Hematopoietic multipotent progenitor cell treated with erythropoietin and hydrocortisone succinate and interleukin-3 and kit ligand, for 4 days (in vitro differentiated cells): Measurements from ENCODE around the gene TLR9.

Source experiments
- DNase-seq: peaks from one replicate; pipeline ENCODE4 v3.0.0-alpha.2; 2015

The TLR9 gene

DNA sequence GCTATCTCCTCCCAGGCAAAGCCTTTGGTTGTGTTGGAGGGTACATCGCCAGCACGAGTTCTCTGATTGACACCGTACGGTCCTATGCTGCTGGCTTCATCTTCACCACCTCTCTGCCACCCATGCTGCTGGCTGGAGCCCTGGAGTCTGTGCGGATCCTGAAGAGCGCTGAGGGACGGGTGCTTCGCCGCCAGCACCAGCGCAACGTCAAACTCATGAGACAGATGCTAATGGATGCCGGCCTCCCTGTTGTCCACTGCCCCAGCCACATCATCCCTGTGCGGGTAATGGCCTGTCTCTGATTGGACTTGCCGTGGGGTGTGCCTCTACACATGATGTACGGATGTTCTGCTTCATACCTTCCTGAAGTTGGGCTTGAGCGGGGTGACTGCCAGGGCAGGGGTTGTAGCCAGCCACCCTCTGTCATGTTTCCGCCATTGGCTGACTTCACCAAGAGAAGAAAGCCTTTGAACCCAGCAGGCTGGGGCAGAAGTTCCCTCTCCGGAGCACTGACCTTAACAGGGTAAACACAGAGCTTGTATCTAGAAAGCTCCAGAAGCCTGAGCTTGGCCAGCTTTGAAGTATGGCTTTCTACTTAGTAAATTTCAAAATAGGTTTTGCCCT lies 14.1 kb downstream of the TLR9 start:
- no peak for DNase-seq

DNA sequence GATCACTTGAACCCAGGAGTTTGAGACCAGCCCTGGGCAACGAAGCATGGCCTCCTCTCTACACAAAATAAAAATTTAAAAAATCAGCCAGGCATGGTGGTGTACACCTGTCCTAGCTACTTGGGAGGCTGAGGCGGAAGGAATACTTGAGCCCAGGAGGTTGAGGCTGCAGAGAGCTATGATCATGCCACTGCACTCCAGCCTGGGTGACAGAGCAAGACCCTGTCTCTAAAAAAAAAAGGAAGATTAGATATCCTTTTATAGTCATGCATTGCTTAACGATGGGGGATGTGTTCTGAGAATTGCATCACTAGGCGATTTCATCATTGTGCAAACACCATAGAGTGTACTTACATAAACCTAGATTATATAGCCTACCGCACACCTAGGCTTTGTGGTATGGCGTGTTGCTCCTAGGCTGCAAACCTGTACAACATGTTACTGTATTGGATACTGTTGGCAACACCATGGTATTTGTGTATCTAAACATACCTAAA lies 14.8 kb downstream of the TLR9 start:
- DNase-seq = peak; percentile 86

DNA sequence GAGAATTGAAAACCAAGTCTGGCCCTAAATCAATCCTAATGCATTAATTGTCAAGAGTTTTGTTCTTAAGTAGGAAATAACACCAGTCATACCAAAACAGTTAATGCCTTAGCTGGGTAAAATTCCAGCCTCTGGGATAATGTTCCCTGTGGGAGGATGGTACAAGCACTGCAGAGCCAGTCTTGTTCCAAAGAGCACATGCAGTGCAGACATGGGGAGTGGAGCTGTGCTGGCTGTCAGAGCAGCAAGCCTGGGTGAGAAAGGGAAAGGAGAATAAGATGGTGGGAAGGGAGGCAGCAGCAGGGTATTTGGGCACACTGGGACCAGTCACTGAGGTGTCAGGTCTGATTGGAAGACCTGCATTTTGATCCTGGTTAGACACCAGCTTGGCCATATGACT lies 15.4 kb downstream of the TLR9 start:
- no peak for DNase-seq

DNA sequence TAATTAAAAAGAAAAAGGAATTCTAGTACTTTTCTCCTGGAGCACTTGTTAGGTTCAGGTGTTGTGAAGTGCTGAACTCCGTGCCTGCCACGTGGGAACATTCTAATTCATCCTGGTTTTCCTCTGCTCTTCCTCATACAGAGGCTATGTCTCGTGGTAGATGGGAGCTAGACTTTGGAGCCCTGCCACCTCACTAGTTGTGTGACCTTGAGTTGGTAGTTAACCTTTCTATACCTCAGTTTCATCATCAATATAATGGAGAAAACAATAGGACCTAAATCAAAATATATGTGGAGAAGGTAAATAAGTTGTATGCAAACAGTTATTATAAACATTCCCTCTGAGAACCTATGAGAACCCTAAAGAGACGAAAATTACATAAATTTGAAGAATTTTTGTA lies 16.9 kb downstream of the TLR9 start:
- no peak for DNase-seq

DNA sequence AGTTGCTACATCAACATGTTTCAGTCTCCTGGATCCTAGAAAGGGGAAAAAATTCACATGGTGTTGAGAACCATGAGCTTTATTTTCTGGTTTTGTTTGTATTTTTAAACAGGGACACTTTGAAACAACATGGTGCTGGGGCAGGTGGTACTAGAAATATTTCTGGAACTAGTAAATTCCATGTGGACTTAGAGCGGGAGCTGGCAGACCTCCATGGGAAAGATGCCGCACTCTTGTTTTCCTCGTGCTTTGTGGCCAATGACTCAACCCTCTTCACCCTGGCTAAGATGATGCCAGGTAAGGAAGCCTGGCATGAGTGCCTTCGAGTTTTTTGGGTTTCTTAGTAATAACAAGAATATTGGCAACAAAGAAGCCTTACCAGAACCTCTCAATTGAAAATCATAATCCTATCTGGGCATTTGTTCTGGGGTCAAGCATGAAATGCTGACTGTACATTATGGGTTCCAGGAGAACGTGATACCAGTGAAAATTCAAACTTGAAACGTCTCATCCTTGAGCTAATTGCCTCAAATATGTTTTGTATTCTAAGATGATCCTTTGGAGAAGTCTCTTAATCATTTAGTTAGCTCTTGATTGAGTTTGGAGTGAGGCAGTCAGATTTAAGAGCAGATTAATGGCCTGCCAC lies 19.6 kb downstream of the TLR9 start:
- no peak for DNase-seq

DNA sequence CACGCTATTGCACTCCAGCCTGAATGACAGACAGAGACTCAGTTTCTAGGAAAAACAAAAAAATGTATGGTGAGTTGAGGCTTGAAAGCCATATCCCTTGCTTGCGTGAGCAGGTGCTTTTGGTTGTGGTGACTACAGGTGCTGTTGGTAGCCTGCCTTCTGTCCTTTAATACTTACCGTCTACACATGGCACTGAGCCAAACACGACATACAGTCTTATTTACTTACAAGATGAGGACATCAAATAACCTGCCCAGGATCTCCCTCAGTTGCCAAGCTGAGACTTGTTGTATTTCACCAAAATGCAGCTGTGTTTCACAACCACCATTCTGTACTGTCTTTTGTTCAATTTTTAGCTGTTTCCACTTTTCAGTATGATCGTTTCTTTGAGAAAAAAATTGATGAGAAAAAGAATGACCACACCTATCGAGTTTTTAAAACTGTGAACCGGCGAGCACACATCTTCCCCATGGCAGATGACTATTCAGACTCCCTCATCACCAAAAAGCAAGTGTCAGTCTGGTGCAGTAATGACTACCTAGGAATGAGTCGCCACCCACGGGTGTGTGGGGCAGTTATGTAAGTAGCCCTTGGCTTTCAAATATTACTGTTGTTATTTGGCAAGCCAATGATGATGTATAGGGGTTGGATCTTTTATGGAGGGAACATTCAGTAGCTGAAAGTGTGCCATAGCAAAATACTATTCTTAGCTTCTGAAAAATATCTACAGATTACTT lies 20.9 kb downstream of the TLR9 start:
- DNase-seq = no peak

DNA sequence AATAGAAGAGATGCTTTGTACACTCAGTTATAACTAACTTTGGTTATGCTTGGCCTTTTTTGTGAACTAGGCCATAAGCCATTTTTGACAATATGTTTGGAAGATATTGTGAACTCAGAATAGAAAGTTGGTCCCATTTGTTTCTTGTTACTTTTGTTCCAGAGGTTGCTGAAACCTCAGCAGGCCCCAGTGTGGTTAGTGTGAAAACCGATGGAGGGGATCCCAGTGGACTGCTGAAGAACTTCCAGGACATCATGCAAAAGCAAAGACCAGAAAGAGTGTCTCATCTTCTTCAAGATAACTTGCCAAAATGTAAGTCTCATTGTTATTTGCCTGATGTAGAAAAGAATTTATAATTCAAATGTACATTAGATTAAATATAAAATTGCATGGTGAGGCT lies 21.7 kb downstream of the TLR9 start:
- DNase-seq = no peak

DNA sequence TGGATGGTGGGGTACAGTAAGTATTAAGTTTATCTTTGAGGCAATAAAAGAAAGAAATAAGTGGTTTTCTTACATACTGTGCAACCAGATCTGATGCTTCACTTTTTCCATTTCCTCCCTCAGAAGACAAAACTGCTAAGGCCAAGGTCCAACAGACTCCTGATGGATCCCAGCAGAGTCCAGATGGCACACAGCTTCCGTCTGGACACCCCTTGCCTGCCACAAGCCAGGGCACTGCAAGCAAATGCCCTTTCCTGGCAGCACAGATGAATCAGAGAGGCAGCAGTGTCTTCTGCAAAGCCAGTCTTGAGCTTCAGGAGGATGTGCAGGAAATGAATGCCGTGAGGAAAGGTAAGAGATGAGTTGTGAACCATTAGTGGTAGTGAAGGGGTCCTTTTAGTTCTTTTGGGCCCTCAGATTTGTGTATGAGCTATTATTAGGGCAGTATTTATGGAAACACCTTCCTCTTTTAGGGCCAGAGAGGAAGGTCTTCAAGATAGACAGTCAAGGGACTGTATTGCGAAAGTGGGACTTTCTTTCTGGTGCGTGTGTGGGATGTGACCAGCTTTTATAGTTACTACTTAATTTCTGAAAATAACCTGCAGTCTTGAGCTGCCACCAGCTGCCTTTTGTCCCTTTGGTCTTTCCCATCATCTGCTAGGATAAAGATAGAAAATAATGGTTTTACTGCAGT lies 22.9 kb downstream of the TLR9 start:
- peak; percentile 70 for DNase-seq

DNA sequence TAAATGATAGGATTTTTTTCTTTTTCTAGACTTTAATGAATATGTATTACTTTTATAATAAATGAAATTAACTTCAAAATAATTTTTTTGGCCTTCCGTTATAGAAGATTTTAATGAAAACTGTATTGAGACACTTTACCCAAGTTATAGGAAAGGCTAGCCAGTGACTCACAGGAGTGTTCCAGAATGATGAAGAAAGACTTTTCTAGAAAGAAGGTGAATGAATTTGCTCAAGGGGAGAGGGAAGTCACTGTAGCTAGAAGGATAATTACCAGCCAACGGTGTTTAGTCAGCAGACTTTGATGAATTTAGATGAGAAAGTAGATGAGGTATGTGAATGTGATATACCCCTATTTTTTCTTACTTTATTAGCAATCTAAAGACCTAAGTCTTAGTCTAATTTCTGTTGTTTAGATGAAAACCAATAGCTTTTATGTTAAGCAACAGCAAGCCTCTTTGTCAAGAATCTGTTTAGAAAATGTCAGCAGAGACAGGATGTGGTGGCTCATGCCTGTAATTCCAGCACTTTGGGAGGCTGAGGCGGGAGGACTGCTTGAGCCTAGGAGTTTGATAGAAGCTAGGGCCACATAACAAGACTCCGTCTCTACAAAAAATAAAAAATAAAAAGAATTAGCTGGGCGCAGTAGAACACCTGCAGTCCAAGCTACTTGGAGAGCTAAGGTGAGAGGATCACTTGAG lies 24.3 kb downstream of the TLR9 start:
- no peak for DNase-seq

DNA sequence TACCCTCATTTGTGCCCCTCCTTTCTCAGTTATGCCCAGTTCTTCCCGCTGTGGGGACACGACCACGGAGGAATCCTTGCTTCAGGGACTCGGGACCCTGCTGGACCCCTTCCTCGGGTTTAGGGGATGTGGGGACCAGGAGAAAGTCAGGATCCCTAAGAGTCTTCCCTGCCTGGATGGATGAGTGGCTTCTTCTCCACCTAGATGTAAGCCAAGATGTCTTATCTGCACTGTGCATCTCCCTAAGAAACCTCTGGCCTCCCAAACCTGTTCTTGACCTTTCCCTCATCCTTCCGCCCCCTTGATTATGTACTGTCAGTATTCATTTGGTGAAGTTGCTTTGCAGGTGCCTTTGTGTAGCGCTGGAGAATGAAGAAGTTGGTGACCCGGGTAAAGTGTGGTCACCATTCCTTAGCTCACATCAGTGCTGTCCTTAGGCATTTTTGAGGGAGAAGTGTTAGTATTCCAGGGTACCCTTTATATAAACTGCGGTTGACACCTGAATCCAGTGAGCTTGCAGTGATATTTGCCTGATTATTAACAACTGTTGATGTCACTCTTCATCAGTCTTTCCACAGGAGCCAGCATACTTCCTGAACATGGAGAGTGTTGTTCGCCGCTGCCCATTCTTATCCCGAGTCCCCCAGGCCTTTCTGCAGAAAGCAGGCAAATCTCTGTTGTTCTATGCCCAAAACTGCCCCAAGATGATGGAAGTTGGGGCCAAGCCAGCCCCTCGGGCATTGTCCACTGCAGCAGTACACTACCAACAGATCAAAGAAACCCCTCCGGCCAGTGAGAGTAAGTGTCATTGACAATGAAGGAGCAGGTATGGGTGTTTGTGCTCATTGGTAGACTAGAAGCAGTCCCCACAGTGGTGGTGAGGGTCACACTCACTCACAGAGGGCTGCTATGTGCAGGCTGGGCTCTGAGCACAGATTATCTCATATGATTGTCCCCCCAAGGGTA lies 26.5 kb downstream of the TLR9 start:
- no peak for DNase-seq

DNA sequence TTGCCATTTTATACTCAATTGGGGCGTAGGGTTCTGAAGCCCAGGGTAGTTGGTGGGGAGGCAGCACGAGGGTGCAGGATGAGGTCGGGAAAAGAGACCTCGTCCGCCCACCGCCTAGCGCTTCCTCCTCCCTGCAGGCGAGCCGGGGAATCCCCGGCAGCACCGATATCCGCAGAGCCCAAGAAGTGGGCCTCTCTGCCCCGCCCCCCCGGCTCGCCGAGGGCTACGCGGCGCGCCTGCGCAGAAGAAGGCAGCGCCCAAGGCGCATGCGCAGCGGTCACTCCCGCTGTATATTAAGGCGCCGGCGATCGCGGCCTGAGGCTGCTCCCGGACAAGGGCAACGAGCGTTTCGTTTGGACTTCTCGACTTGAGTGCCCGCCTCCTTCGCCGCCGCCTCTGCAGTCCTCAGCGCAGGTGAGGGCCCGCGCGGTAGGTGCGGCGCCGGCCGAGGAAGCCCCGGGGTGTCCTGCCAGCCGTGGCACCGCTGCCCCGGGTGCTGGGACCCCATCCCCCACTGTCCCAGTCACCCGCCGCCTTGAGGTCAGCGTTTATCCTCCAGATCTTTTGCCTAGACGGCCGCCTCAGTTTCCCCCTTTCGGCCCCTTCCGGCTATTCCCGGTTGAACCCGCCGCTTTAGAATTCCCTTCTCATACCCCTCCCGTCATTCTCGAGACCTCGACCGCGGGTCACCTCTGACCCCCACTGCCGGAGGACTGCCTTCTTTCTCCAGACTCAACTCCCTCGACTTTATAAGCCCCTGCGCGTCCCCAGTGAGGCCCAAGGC lies 27.4 kb downstream of the TLR9 start, which contains the start of gene ALAS1:
ALAS1 (plus strand) TSS at position 319 of the 784 bp plus-strand sequence. CDS start 1,082 bp downstream, outside the sequence.
- peak; percentile 97 for DNase-seq

DNA sequence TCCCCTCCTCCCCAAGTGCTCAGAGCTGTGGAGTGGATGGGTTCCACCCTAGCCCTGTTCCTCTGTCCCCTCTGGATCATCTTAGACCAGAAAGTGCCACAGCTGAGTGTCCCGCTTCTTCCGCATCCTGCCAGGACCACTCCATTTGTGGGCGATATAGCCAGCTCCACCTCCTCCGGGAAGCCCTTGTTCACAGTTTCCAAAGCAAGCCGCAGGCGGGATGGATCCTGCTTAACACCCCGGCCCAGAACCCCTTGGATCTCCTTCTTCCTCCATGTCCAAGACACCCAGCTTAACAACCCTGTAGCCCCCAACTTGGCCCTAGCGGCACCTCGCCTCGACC lies 28.0 kb downstream of the TLR9 start:
- no peak for DNase-seq

DNA sequence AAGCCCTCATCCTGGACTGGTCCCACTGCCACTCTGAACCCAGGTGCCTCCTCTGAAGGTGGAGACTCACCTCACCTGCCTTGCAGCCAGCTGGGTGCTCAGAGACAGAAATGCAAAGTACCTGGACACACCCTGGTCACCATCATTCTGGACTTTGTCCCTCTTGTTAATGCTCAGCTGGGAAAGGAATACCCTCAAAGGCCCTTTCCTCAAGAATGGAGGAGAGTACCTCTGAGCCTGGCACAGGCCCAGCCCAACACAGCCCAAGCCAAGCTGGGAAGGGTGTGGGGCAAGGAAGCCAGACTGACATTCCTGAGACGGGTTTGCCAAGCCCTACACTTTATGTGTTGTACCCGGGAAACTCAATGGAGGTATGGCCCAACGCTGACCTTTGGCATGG lies 28.5 kb downstream of the TLR9 start:
- DNase-seq = no peak

DNA sequence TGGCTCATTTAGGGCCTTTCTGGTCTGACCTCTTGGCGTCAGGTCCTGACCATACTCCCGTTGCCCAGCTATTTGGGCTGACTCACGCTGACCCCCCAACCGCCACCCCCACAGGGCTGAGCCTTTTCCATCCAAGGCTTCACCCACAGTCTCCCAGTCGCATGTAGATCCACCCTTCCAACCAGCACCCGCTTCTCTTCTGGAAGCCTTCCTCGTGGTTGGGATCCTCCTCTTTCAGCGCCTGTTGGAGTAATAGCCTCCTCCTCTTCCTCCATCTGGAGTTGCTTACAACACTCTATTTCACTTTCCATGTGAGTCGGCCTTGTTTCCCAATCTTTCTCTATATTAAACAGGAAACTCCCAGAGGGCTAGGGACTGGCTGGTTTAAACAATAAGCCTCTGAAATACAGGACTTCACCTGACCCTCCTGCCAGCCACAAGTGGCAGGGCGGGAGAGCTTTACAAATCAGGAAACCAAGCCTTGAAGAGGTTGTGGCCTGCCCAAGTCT lies 29.6 kb downstream of the TLR9 start:
- DNase-seq = peak; percentile 23

DNA sequence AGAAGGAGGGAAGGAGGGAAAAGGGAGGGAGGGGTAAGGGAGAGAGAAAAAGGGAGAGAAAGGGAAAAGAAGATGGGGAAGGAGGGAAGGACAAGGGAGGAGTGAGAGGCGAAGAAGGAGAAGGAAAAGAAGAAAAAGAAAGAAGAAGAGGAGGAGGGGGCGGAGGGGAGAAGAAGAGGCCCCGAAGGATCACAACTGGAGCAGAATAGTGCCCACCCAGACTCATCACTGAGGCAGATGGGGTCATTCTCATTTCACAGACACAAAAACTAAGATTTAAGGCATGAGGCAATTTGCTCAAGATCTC lies 30.2 kb downstream of the TLR9 start:
- DNase-seq = no peak

DNA sequence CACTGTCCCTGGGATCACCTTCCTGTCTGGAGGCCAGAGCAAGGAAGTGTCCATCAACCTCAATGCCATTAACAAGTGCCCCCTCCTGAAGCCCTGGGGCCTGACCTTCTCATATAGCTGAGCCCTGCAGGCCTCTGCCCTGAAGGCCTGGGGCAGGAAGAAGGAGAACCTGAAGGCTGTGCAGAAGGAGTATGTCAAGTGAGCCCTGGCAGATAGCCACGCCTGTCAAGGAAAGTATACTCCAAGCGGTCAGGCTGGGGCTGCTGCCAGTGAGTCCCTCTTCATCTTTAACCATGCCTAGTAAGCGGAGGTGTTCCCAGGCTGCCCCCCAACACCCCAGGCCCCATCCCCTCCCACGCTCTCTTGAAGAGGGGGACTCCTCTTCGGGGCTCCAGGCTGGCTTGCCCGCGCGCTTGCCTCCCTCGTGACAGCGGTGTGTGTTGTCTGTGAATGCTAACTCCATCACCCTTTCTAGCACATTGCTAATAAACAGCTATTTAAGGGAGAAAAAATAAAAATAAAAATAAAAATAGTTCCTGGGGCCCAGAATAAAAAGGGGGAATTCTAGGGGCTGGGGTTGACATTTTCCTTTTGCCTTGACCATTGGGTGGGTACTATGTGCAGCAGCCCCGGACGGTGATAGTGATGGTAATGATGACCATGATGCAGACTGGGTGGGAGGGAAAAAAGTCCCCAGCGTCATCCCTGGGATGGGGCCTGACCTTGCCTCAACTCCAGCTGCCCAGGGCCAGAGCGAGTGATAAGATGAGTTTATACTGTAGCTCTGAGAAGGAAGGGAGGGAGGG lies 30.8 kb downstream of the TLR9 start:
- DNase-seq = no peak

DNA sequence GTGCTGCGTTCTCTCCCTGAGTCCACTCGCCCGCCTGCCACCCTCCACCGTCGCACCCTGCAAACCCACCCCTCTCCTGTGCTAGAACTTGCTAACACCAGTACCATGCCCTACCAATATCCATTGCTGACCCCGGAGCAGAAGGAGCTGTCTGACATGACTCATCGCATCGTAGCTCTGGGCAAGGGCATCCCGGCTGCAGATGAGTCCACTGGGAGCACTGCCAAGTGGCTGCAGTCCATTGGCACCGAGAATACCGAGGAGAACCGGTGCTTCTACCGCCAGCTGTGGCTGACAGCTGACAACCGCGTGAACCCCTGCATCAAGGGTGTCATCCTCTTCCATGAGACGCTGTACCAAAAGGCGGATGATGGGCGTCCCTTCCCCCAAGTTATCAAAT lies 32.4 kb downstream of the TLR9 start:
- DNase-seq = no peak

DNA sequence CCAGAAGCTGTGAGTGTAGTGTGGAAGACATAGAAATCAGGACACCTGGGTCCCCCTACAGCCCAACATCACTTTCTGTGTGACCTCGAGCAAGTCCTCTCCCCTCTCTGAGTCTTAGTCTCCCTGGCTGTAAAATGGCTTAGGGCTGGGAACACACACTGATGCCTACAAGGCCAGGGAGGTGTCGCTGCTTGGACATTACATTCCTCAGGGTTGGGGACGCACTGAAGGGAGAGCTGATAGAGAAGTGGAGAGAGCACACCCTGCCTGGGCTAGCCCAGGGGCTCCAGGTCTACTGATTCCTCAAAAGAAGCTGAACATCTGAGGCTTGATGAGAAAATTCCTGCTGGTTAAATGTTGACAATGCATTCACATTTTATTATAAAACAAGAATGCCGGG lies 33.8 kb downstream of the TLR9 start:
- DNase-seq = no peak

DNA sequence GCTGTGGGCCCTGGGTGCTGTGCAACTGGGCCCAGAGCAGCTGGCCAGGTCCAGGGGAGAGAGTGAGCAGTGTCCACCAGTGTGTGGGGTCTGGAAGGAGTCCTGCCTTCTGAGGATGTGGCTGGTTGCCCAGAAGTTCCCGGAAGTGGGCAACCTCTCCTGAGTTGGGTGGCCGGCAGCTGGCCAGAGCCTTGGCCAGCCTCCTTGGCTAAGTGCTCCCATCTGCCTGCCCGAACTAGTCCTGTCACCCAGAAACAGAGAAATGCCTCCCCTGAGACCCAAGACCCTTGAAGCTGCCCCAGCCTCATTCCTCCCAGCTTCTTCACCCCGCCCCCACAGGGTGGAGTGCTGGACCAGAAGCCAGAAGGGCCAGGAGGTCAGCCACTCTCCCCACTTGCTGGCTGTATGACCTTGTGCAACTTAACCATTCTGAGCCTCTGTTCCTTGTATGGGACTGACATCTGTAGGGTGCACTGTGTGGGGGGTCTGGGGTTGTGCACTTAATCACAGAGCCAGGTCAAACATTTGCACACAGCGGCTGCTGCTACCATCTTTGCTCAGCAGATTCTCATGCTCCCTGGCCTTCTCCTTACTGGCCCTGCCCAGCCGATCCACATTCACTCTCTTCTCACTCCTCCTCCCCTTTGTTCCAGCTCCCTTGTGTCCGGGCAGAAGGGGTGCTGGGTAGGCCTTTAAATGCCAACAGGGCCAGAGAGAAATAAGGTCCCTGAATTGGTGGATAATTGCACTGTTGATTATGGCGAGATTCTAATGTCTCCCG lies 35.0 kb downstream of the TLR9 start:
- DNase-seq = no peak
